B cell (primary cell): Measurements from ENCODE around the gene PSMD2. TPM values are rescaled to one million over a fixed set of nuclear protein-coding genes. Genes with fewer than 3 reads are reported as not detected.

Experiments used
- ATAC-seq: fragments of 200-7000 bp; cut with Tn5 transposase; one replicate; pipeline ENCODE4 v1.10.0; 2021; ENCODE audit warnings: low read depth, mild to moderate bottlenecking, moderate number of reproducible peaks, moderate library complexity
- CTCF ChIA-PET: fragments of 350-600 bp; sonication (Branson Sonifier 250); formaldehyde crosslinking; loops from one replicate; lab custom pipeline; 2021; ENCODE audit warnings: antibody characterized with exemption, inconsistent platforms; lab: Charles Lee
- POLR2A ChIA-PET: fragments of 350-600 bp; sonication (Branson Sonifier 250); formaldehyde crosslinking; loops from one replicate; lab custom pipeline; 2021; ENCODE audit warnings: antibody characterized with exemption; lab: Charles Lee
- DNase-seq: peaks from one replicate; pipeline ENCODE4 v3.0.0; 2013
- H2AFZ ChIP-seq: 2 replicates; pipeline ENCODE4 v1.6.1; 2012; ENCODE audit warnings: mild to moderate bottlenecking, low read depth, low read length; ENCODE audit not compliant: insufficient read depth, poor library complexity, severe bottlenecking
- H3K27ac ChIP-seq, 2 donors: 1 replicate in 1 of 2; 2 replicates in 1 of 2; pipeline ENCODE4 v1.5.1; 2012 to 2013; ENCODE audit warnings: low read length in 2 of 2, mild to moderate bottlenecking in 2 of 2, moderate library complexity in 1 of 2
- H3K27me3 ChIP-seq, 4 experiments: fragments of 200-600 bp in 1 of 4; sonication (generic) in 1 of 4; replicated peaks in 1 of 4; 1 replicate in 2 of 4; 2 replicates in 2 of 4; pipeline versions ENCODE4 v1.6.1 to v1.7.0; 2013 to 2016; ENCODE audit warnings: low read length in 3 of 4, mild to moderate bottlenecking in 2 of 4, mixed read lengths in 1 of 4, moderate library complexity in 1 of 4; ENCODE audit not compliant: insufficient read depth in 4 of 4, control insufficient read depth in 3 of 4; ENCODE audit errors: control extremely low read depth in 1 of 4
- H3K36me3 ChIP-seq, 2 experiments: replicated peaks in 1 of 2; 1 replicate in 1 of 2; 2 replicates in 1 of 2; pipeline versions ENCODE4 v1.6.1 to v1.7.1; 2013; ENCODE audit warnings: low read length in 1 of 2; ENCODE audit not compliant: insufficient read depth in 2 of 2, control insufficient read depth in 1 of 2; ENCODE audit errors: control extremely low read depth in 1 of 2, extremely low read depth in 1 of 2
- H3K4me1 ChIP-seq, 2 donors: fragments of 200-600 bp in 1 of 2; sonication (generic) in 1 of 2; 1 replicate in 1 of 2; 2 replicates in 1 of 2; pipeline versions ENCODE4 v1.5.1 to v1.6.1; 2013 to 2017; ENCODE audit warnings: low read length in 2 of 2; ENCODE audit not compliant: control insufficient read depth in 2 of 2, insufficient read depth in 2 of 2
- H3K4me2 ChIP-seq: replicated peaks from 2 replicates; pipeline ENCODE3; 2012; ENCODE audit warnings: mild to moderate bottlenecking, low read depth, low read length; ENCODE audit not compliant: poor library complexity, severe bottlenecking
- H3K4me3 ChIP-seq, 5 experiments: fragments of 200-600 bp in 1 of 5; sonication (generic) in 1 of 5; 1 replicate in 3 of 5; 2 replicates in 2 of 5; pipeline versions ENCODE4 v1.5.1 to v1.7.0; 2011 to 2016; ENCODE audit warnings: low read length in 4 of 5, mild to moderate bottlenecking in 4 of 5, low read depth in 2 of 5, control low read depth in 1 of 5, moderate library complexity in 1 of 5; ENCODE audit not compliant: insufficient read depth in 1 of 5; ENCODE audit errors: control extremely low read depth in 1 of 5, extremely low read depth in 1 of 5
- H3K79me2 ChIP-seq: fragments of 200-600 bp; sonication (generic); one replicate; pipeline ENCODE4 v1.6.0; 2016; ENCODE audit warnings: low read length; ENCODE audit not compliant: control insufficient read depth, insufficient read depth
- H3K9ac ChIP-seq: fragments of 200-600 bp; sonication (generic); 2 replicates; pipeline ENCODE4 v1.6.1; 2017; ENCODE audit warnings: mild to moderate bottlenecking, low read length, moderate library complexity
- H3K9me3 ChIP-seq, 3 donors: one replicate each; pipeline versions ENCODE4 v1.6.1 to v1.7.1; 2013; ENCODE audit warnings: low read length in 2 of 3; ENCODE audit not compliant: control insufficient read depth in 2 of 3, insufficient read depth in 1 of 3; ENCODE audit errors: control extremely low read depth in 1 of 3
- H4K20me1 ChIP-seq: 2 replicates; pipeline ENCODE4 v1.6.0; 2012; ENCODE audit warnings: mild to moderate bottlenecking, low read length; ENCODE audit not compliant: insufficient read depth, control insufficient read depth, poor library complexity, severe bottlenecking
- H3K27ac Mint-ChIP-seq: one replicate; pipeline ENCODE4 v1.8.0; 2021; ENCODE audit warnings: mixed read lengths
- H3K27me3 Mint-ChIP-seq: one replicate; pipeline ENCODE4 v1.8.0; 2021; ENCODE audit warnings: mixed read lengths
- H3K4me1 Mint-ChIP-seq: one replicate; pipeline ENCODE4 v1.8.0; 2021; ENCODE audit warnings: mixed read lengths
- H3K4me3 Mint-ChIP-seq: one replicate; pipeline ENCODE4 v1.8.0; 2021; ENCODE audit warnings: mixed read lengths
- H3K9me3 Mint-ChIP-seq: one replicate; pipeline ENCODE4 v1.8.0; 2022; ENCODE audit warnings: mixed read lengths; ENCODE audit not compliant: insufficient read depth
- EZH2 ChIP-seq: IDR thresholded peaks from 2 replicates; pipeline ENCODE4 v1.6.1; 2012; ENCODE audit warnings: borderline replicate concordance, low read depth, mild to moderate bottlenecking, moderate library complexity, low read length; ENCODE audit not compliant: insufficient read depth, poor library complexity, severe bottlenecking
- whole genome bisulfite sequencing: methylation state at CpG from one replicate; pipeline ENCODE4 v1.1.5; 2013; ENCODE audit warnings: missing lambda C conversion rate; ENCODE audit not compliant: insufficient coverage; 5-methylcytosine and 5-hydroxymethylcytosine counted together
- intact Hi-C: fragments of 100-400 bp; cut with micrococcal nuclease; formaldehyde crosslinking; loops from one replicate; pipeline ENCODE4 v1.10.0; 2022
- polyA plus RNA-seq: library from polyadenylated mRNA; depleted of rRNA; stranded (reverse); fragments of >200 nt; gene quantifications from 2 replicates; pipeline ENCODE4 v1.2.3, GENCODE V29; 2012
- total RNA-seq, 2 donors: library from RNA; stranded (reverse); fragments of 120-200 nt in 1 of 2; gene quantifications; 1 replicate in 1 of 2; 2 replicates in 1 of 2; pipeline versions ENCODE4 v1.2.3 to v1.2.4, GENCODE V29; 2013 to 2022
- TF ChIP-seq, protein P1 (sequence below): fragments of 200-600 bp; IDR thresholded peaks from one replicate; pipeline ENCODE4 v1.8.0; 2022; ENCODE audit warnings: antibody characterized with exemption, mild to moderate bottlenecking

The PSMD2 gene
- total and polyA plus RNA-seq, 2 donors (not counting 1 experiment from before 2014, with no cell fraction given), result 79.4 to 140 TPM

DNA sequence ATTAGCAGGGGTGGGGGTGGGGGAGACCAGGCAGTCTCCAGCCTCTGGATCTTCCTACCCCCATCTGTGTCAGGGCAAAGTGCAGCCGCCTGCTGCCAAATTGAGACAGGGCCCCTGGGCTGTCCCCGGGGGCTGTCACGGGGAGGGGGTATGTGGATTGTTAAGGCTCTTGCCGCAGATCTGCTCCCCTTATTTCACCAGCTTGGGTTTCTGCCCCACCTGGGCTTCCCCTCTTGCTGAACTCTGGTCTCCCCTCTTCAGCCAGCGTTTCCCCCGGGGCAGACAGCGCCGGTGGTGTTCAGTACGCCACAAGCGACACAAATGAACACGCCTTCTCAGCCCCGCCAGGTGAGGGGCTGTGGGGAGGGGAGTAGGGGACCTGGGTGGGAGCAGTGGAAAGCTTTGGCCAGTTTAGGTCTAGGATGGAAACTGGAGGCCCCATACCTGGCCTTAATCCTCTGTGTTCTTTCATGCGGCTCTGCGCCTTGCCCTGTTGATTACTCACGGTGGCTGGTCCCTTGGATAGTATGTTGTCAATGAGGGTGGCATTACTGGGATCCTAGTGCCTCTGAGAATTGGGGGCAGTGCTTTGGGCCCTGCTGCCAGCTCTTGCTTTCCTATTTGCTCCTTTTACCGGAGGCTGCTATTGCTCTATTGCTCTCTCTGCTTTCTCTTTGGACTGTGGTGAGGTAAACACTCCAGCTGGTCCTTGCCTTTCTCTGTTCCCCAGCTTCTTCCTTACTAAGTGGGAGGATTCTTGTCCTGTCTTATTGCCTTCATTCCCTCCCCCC lies 17.0 kb downstream of the PSMD2 start:
- Histone ChIP-seq H3K36me3 (peaks cover 0 to 28% of the 10 kb centered on the region in 2 experiments), H4K20me1 (peaks cover 57% of the 10 kb centered on the region), H3K79me2 (peaks cover 24% of the 10 kb centered on the region), H3K4me1 (peaks cover 13 to 23% of the 10 kb centered on the region in 2 donors), H3K9me3 (no peaks in the 10 kb centered on the region), H3K9ac (peak overlapping the region; percentile 71), H3K4me2 (peak overlapping the region; percentile 89), H3K27me3 (no peaks in the 10 kb centered on the region), H3K4me3 (peak overlapping the region in 3 of 5 experiments; percentile 5 to 66 (median 60)), H3K27ac (peak overlapping the region; percentile 73 to 89), H2AFZ (no peak overlapping the region)
- H3K9me3 Mint-ChIP-seq, result no peaks in the 10 kb centered on the region
- H3K27me3 Mint-ChIP-seq, result no peaks in the 10 kb centered on the region
- H3K4me1 Mint-ChIP-seq, result peaks cover 31% of the 10 kb centered on the region
- peak overlapping the region; percentile 82 for H3K27ac Mint-ChIP-seq
- TF ChIP-seq EZH2, result no peak
- TF ChIP-seq, protein P1, sequence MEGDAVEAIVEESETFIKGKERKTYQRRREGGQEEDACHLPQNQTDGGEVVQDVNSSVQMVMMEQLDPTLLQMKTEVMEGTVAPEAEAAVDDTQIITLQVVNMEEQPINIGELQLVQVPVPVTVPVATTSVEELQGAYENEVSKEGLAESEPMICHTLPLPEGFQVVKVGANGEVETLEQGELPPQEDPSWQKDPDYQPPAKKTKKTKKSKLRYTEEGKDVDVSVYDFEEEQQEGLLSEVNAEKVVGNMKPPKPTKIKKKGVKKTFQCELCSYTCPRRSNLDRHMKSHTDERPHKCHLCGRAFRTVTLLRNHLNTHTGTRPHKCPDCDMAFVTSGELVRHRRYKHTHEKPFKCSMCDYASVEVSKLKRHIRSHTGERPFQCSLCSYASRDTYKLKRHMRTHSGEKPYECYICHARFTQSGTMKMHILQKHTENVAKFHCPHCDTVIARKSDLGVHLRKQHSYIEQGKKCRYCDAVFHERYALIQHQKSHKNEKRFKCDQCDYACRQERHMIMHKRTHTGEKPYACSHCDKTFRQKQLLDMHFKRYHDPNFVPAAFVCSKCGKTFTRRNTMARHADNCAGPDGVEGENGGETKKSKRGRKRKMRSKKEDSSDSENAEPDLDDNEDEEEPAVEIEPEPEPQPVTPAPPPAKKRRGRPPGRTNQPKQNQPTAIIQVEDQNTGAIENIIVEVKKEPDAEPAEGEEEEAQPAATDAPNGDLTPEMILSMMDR, result no peak
- 71% methylated on average over 9 of the region's 16 CpGs for WGBS
- ATAC-seq (no peak), DNase-seq (peak; percentile 37)
- H3K4me3 Mint-ChIP-seq, result peak overlapping the region; percentile 90
- CTCF ChIA-PET, result interaction anchor here (0.9 to 1.4 kb wide), 2 partner anchors 298 to 421 kb away, joined by 3 read pairs; partner anchors contain the start of gene ABCC5
- POLR2A ChIA-PET, result interaction anchor here (1.0 kb wide), 1 partner anchor 68 kb away, joined by 3 read pairs; no protein-coding TSS in a partner anchor
- intact Hi-C loops, result no loop called here

DNA sequence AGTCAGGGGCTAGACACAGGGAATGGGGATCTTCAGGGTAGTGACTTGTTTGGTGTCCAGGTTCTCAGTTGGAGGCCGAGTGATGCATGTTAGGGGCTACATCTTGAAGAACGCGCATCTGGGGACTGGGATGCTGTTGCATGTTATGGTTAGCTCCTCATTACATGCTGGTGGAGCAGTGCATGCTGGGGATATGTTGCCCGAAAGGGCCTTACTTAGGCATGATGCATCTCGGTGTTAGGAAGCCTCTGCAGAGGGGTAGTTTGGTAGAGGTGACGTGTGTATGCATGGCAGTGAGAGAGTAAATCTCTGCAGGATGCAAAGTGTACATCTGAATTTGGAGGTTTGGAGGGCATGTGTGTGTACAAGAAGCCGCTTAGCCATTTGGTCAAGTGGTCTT lies 17.8 kb downstream of the PSMD2 start:
- Histone ChIP-seq H3K27ac (no peak overlapping the region), H3K9ac (no peak overlapping the region), H3K9me3 (no peaks in the 10 kb centered on the region), H3K27me3 (no peaks in the 10 kb centered on the region), H3K79me2 (peaks cover 24% of the 10 kb centered on the region), H3K4me1 (peaks cover 13 to 23% of the 10 kb centered on the region in 2 donors), H3K4me3 (no peak overlapping the region), H3K36me3 (peaks cover 0 to 36% of the 10 kb centered on the region in 2 experiments), H3K4me2 (no peak overlapping the region), H2AFZ (no peak overlapping the region), H4K20me1 (peaks cover 64% of the 10 kb centered on the region)
- Mint-ChIP-seq H3K4me1 (peaks cover 31% of the 10 kb centered on the region), H3K27me3 (no peaks in the 10 kb centered on the region), H3K27ac (peak overlapping the region; percentile 82), H3K4me3 (peak overlapping the region; percentile 90), H3K9me3 (no peaks in the 10 kb centered on the region)
- TF ChIP-seq EZH2, result no peak
- TF ChIP-seq, protein P1, result no peak
- WGBS, result 91% methylated on average over 6 of the region's 7 CpGs
- CTCF ChIA-PET, result interaction anchor here (1.4 kb wide), 1 partner anchor 299 kb away, joined by 3 read pairs; the partner anchor contains the start of gene ABCC5
- DNase-seq, result no peak
- ATAC-seq, result no peak
- intact Hi-C loops, result no loop called here
- POLR2A ChIA-PET, result no interaction called here
